ENCODE data around the gene CGB3.

CGB3 gene

DNA sequence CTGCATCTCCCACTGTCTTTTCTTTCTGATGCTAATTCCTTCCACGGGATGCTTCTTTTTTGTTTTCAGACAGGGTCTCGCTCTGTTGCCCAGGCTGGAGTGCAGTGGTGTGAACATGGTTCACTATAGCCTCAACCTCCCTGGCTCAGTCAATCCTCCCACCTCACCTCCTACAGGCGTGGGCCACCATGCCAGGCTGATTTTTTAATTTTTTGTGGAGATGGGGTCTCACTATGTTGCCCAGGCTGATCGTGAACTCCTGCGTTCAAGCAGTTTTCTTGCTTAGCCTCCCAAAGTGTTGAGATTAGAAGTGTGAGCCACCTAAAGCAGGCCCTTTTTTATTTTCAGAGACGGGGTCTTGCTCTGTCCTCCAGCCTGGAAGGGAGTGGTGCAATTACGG is 35.8 kb downstream of the CGB3 start:
- DNase-seq (ENCODE audit: low spot score), result no peak

DNA sequence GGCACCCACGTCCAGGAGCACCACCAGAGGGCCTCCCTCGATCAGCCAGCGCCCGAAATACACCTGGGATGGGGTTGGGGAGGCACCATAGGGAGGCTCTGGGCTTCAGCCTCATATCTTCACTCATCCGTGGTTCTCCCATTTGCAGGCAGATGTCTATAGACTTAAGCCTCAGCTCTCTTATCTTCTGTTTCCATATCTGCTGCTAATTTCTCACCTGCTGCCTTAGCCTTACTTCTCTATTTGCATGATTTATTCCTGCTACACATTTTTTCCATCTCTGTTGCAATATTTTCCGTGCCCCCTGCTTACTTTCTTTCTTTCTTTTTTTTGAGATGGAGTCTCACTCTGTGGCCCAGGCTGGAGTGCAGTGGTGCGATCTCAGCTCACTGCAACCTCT is 36.8 kb downstream of the CGB3 start:
- DNase-seq (ENCODE audit: low spot score), result no peak

DNA sequence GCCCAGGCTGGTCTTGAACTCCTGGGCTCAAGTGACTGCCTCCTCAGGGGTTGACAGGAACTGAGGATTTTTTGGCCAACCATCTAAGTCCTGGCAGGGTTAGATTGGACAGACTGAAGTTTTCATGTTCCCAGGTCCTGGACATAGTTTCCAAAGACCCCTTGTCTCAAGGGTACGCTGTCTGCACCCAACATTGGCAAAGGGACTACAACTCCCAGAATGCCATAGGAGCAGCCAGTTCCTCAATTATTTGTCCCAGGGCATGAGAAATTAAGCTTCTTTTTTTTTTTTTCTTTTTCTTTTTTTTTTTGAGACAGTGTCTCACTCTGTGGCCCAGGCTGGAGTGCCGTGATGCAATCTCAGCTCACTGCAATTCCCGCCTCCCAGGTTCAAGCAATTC is 37.9 kb downstream of the CGB3 start:
- DNase-seq (ENCODE audit: low spot score), result no peak

DNA sequence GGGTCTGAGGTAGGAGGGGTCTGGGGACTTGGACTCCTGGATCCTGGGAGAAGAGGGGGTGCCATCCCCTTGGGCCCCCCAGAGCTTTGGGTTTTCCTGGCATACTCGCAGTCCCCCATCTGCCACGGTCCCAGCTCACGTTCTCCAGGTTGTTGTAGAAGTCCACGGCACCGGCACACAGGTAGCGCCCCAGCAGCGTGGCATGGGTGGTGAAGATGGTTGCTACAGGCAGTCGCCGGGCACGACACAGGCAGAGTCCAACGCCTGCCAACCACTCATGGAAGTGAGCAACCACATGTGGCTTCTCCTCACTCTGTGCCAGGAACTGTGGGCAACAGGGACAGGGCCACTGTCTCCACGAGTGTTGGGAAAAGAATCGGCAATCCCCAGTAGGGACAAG is 38.4 kb downstream of the CGB3 start:
- DNase-seq (ENCODE audit: low spot score), result no peak

DNA sequence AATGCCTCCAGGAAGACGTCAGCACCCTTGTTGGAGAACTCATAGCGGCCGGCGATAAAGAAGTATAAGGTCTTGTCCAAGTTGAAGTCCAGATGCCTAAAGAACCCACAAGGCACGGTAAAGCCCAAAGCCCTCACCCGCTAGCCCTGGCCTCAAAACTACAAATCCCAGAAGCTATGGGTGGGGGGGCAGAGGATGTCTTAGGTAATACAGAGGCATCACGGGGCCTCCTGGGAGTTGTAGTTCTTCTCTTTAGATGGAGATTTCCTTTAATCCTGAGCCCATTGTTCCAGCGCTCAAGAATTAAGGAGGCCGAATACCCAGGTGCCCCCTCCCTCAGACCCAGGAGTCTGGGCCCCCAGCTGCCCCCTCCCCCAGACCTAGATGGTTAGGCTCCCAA is 41.9 kb downstream of the CGB3 start:
- DNase-seq (ENCODE audit: low spot score), result no peak

DNA sequence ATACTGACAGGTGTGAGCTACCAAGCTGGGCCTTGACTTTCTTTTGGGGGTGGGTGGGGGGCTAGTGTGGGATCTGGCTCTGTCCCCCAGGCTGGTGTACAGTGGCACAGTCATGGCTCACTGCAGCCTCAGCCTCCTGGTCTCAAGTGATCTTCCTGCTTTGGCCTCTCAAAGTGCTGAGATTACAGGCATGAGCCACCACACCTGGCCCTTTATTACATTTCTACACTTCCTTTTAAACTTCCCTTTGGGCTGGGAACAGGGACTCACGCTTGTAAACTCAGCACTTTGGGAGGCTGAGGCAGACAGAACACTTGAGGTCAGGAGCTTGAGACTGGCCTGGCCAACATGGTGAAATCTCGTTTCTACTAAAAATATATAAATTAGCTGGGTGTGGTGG is 47.1 kb downstream of the CGB3 start:
- DNase-seq (ENCODE audit: low spot score), result no peak

DNA sequence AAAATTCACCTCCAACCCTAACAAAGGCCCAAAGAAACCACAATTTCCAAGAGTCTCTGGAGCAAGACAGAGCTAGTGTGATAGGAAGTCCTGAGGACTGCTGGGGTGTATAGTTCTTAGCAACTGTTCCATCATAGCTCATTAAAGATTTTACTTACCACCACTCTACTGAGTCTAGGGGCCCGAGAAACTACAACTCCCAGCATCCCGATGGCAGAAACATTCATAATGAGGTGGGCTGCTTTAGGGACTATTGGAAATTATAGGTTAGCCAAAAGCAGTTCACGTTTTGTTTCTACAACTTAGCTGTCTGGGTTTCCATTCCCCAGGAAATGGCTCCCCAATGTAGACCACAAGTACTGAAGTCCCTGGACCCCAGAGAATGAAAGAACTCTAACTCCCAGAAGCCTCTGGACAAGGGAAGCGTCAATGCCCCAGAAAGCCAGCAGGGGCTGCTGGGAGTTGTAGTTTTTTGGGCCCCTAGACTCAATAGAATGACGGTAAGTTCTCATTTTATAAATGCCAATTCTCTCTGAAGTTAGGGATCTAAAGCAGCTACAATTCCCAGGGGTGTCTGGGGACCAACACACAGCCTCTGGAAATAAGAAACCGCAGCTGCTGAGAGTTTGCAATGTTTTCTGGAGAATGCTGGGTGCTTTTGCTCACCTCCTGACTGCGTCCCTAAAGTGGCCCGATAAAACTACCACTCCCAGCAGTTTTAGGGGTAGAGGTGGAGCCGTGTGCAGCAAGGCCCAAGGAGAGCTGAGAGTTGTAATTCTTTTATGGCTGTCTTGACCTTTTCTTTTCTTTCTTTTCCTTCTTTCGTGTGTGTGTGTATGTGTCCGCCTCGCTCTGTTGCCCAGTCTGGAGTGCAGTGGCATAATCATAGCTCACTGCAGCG is 47.9 kb downstream of the CGB3 start:
- DNase-seq (ENCODE audit: low spot score), result no peak

Measured in left forelimb (tissue), 1 donor.